Neuronal stem cell (in vitro differentiated cells): ENCODE data around the gene EIF3M.

Source experiments
- DNase-seq: peaks from one replicate; pipeline ENCODE4 v3.0.0-alpha.2; 2013; ENCODE audit warnings: low spot score
- H2AFZ ChIP-seq: one replicate; pipeline ENCODE4 v1.6.1; 2013; ENCODE audit warnings: mild to moderate bottlenecking, low read length, inconsistent platforms
- H2AK5ac ChIP-seq: 2 replicates; pipeline ENCODE4 v1.6.1; 2013; ENCODE audit warnings: low read depth, mild to moderate bottlenecking, inconsistent platforms, low read length, moderate library complexity, mixed read lengths
- H2BK120ac ChIP-seq: 2 replicates; pipeline ENCODE4 v1.6.1; 2013; ENCODE audit warnings: low read depth, mild to moderate bottlenecking, inconsistent platforms, low read length, moderate library complexity, mixed read lengths
- H2BK12ac ChIP-seq: one replicate; pipeline ENCODE4 v1.6.1; 2013; ENCODE audit warnings: low read length, inconsistent platforms
- H2BK15ac ChIP-seq: 2 replicates; pipeline ENCODE4 v1.6.1; 2013; ENCODE audit warnings: mild to moderate bottlenecking, low read length, inconsistent platforms, mixed read lengths
- H2BK5ac ChIP-seq: one replicate; pipeline ENCODE4 v1.6.1; 2013; ENCODE audit warnings: inconsistent platforms, mild to moderate bottlenecking, low read length, moderate library complexity
- H3K14ac ChIP-seq: one replicate; pipeline ENCODE4 v1.6.1; 2013; ENCODE audit warnings: low read length, inconsistent platforms
- H3K18ac ChIP-seq: 2 replicates; pipeline ENCODE4 v1.6.1; 2013; ENCODE audit warnings: low read length, inconsistent platforms
- H3K23ac ChIP-seq: 2 replicates; pipeline ENCODE4 v1.6.1; 2013; ENCODE audit warnings: low read depth, mild to moderate bottlenecking, mixed read lengths, low read length, inconsistent platforms; ENCODE audit not compliant: poor library complexity
- H3K27ac ChIP-seq: replicated peaks from 3 replicates; pipeline ENCODE4 v1.5.1; 2013; ENCODE audit warnings: low read length, inconsistent platforms
- H3K27me3 ChIP-seq, 3 experiments: 2 replicates each; pipeline ENCODE4 v1.6.1; 2013; ENCODE audit warnings: low read length in 3 of 3, mild to moderate bottlenecking in 2 of 3, inconsistent platforms in 1 of 3, low read depth in 1 of 3, mixed read lengths in 1 of 3, moderate library complexity in 1 of 3; ENCODE audit not compliant: control insufficient read depth in 3 of 3, insufficient read depth in 3 of 3
- H3K36me3 ChIP-seq, 2 donors: replicated peaks in 1 of 2; 2 replicates each; pipeline ENCODE4 v1.6.1; 2013; ENCODE audit warnings: low read length in 2 of 2; ENCODE audit not compliant: control insufficient read depth in 2 of 2, insufficient read depth in 2 of 2
- H3K4ac ChIP-seq: 2 replicates; pipeline ENCODE4 v1.6.1; 2013; ENCODE audit warnings: inconsistent platforms, mild to moderate bottlenecking, low read length, moderate library complexity
- H3K4me1 ChIP-seq, 2 donors: 1 replicate in 1 of 2; 2 replicates in 1 of 2; pipeline ENCODE4 v1.6.1; 2013; ENCODE audit warnings: low read length in 2 of 2, low read depth in 1 of 2; ENCODE audit not compliant: control insufficient read depth in 2 of 2, insufficient read depth in 1 of 2
- H3K4me2 ChIP-seq: one replicate; pipeline ENCODE4 v1.6.1; 2013; ENCODE audit warnings: mild to moderate bottlenecking, low read length, inconsistent platforms; ENCODE audit not compliant: insufficient read depth, poor library complexity, severe bottlenecking
- H3K4me3 ChIP-seq, 2 donors: 2 replicates each; pipeline ENCODE4 v1.5.1; 2013; ENCODE audit warnings: low read length in 2 of 2, mild to moderate bottlenecking in 2 of 2, inconsistent platforms in 1 of 2, moderate library complexity in 1 of 2
- H3K79me1 ChIP-seq: one replicate; pipeline ENCODE4 v1.6.1; 2013; ENCODE audit warnings: low read depth, mild to moderate bottlenecking, inconsistent platforms, low read length, moderate library complexity
- H3K9ac ChIP-seq: one replicate; pipeline ENCODE4 v1.6.1; 2013; ENCODE audit warnings: mild to moderate bottlenecking, low read depth, low read length, inconsistent platforms; ENCODE audit not compliant: poor library complexity
- H3K9me3 ChIP-seq, 2 donors: replicated peaks in 1 of 2; 2 replicates each; pipeline versions ENCODE3 to v1.6.1; 2013; ENCODE audit warnings: low read length in 2 of 2, mild to moderate bottlenecking in 2 of 2, inconsistent platforms in 1 of 2, low read depth in 1 of 2, mixed read lengths in 1 of 2, moderate library complexity in 1 of 2; ENCODE audit not compliant: control insufficient read depth in 2 of 2, insufficient read depth in 1 of 2
- H4K8ac ChIP-seq: one replicate; pipeline ENCODE4 v1.6.1; 2013; ENCODE audit warnings: low read depth, mild to moderate bottlenecking, inconsistent platforms, low read length, moderate library complexity
- H4K91ac ChIP-seq: one replicate; pipeline ENCODE4 v1.6.1; 2013; ENCODE audit warnings: low read length, low read depth, mild to moderate bottlenecking, inconsistent platforms; ENCODE audit not compliant: poor library complexity
- WGBS, 2 donors: extraction: QIAGEN DNeasy Blood & Tissue Kit; methylation state at CpG; one replicate each; pipeline ENCODE4 v1.1.7; 2013; ENCODE audit warnings: missing lambda C conversion rate in 2 of 2, mixed read lengths in 1 of 2; ENCODE audit not compliant: insufficient read length in 2 of 2, insufficient replicate concordance in 1 of 2; ENCODE audit errors: extremely low coverage in 2 of 2; 5-methylcytosine and 5-hydroxymethylcytosine counted together

Gene EIF3M

DNA sequence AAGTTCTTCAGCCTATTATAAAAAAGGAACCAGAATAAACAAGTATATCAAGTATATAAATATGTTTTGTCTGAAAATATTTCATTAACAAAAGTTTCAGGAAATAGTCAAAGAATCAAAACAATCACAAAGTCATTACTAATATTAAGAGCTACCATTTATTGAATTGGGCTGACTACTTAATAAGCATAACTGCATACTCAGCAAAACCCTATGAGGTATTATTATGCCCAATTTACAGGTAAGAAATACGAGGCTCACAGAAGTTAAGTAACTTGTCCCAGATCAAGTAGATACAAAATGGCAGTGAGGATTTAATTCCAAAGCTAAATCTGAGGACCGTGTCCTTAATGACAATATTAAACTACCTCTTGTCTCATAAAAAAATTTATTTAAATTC is 52.2 kb downstream of the EIF3M start:
- DNase-seq = no peak
- H2BK15ac ChIP-seq = no peak overlapping the region
- WGBS, 2 donors = no CpG with 5 or more reads among the region's 2 CpGs
- H3K4me3 ChIP-seq = no peak overlapping the region
- H3K36me3 ChIP-seq = no peaks in the 10 kb centered on the region
- H3K27me3 ChIP-seq = no peaks in the 10 kb centered on the region
- H2AK5ac ChIP-seq = no peak overlapping the region
- H3K23ac ChIP-seq = no peak overlapping the region
- no peak overlapping the region for H3K14ac ChIP-seq
- H3K27ac ChIP-seq = no peak overlapping the region
- no peak overlapping the region for H4K8ac ChIP-seq
- no peak overlapping the region for H3K4me2 ChIP-seq
- no peak overlapping the region for H2BK12ac ChIP-seq
- no peak overlapping the region for H3K9ac ChIP-seq
- no peak overlapping the region for H3K18ac ChIP-seq
- H3K9me3 ChIP-seq = no peaks in the 10 kb centered on the region
- H3K4me1 ChIP-seq = no peaks in the 10 kb centered on the region
- H2BK120ac ChIP-seq = no peak overlapping the region
- no peak overlapping the region for H4K91ac ChIP-seq
- no peak overlapping the region for H3K4ac ChIP-seq
- H2AFZ ChIP-seq = no peak overlapping the region
- no peak overlapping the region for H2BK5ac ChIP-seq
- H3K79me1 ChIP-seq = no peaks in the 10 kb centered on the region

GRCh38 chr11:32641361-32641760 is 57.7 kb downstream of the EIF3M start:
- H3K27ac ChIP-seq = no peak overlapping the region
- H3K18ac ChIP-seq = no peak overlapping the region
- no peak overlapping the region for H3K4me3 ChIP-seq
- H4K8ac ChIP-seq = no peak overlapping the region
- H3K4me2 ChIP-seq = no peak overlapping the region
- no peak overlapping the region for H3K4ac ChIP-seq
- no peak overlapping the region for H3K9ac ChIP-seq
- no peak overlapping the region for H3K14ac ChIP-seq
- H3K36me3 ChIP-seq = no peaks in the 10 kb centered on the region
- no peaks in the 10 kb centered on the region for H3K4me1 ChIP-seq
- no peaks in the 10 kb centered on the region for H3K79me1 ChIP-seq
- no peak overlapping the region for H4K91ac ChIP-seq
- no peak overlapping the region for H2BK120ac ChIP-seq
- H3K9me3 ChIP-seq = no peaks in the 10 kb centered on the region
- H3K23ac ChIP-seq = no peak overlapping the region
- DNase-seq = no peak
- no peak overlapping the region for H2AFZ ChIP-seq
- H3K27me3 ChIP-seq = peaks cover 0 to 4% (median 0%) of the 10 kb centered on the region in 3 experiments
- H2AK5ac ChIP-seq = no peak overlapping the region
- H2BK15ac ChIP-seq = no peak overlapping the region
- no peak overlapping the region for H2BK12ac ChIP-seq
- no peak overlapping the region for H2BK5ac ChIP-seq

DNA sequence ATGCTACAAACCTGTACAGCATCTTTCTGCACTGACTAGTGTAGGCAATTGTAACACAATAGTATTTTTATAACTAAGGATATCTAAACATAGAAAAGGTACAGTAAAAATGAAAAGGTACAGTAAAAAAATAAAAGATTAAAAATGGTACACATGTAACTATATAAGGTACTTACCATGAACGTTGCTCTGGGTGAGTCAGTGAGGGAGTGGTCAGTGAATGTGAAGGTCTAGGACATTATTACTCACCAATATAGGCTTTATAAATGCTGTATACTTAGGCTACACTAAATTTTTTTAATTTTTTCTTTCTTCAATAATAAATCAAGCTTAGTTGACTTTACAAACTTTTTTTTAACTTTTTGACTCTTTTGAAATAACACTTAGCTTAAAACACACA is 59.9 kb downstream of the EIF3M start:
- Histone ChIP-seq H3K4me1 (no peaks in the 10 kb centered on the region), H3K36me3 (no peaks in the 10 kb centered on the region), H3K4me3 (no peak overlapping the region), H3K18ac (no peak overlapping the region), H3K4me2 (no peak overlapping the region), H3K79me1 (no peaks in the 10 kb centered on the region), H2BK12ac (no peak overlapping the region), H3K27me3 (peaks cover 0 to 6% (median 0%) of the 10 kb centered on the region in 3 experiments), H2BK5ac (no peak overlapping the region), H3K9me3 (peaks cover 0 to 1% of the 10 kb centered on the region in 2 donors), H3K27ac (no peak overlapping the region), H2AFZ (no peak overlapping the region), H4K91ac (no peak overlapping the region), H3K4ac (no peak overlapping the region), H3K23ac (no peak overlapping the region), H2BK120ac (no peak overlapping the region), H2AK5ac (no peak overlapping the region), H3K14ac (no peak overlapping the region), H3K9ac (no peak overlapping the region), H2BK15ac (no peak overlapping the region), H4K8ac (no peak overlapping the region)
- WGBS, 2 donors = no CpG with 5 or more reads among the region's 1 CpG
- no peak for DNase-seq
